HepG2 (cell line): ENCODE results near the gene CKM. TPM values are rescaled to one million over a fixed set of nuclear protein-coding genes. Genes with fewer than 3 reads are reported as not detected.

Experiments
- CREB1 ChIP-seq, 2 experiments: fragments of 450-650 bp in 1 of 2; IDR thresholded peaks; 2 replicates each; pipeline ENCODE4 v1.6.1; 2016 to 2017; ENCODE audit warnings: control low read depth in 1 of 2, mild to moderate bottlenecking in 1 of 2, missing compliant biosample characterization in 1 of 2, missing genetic modification characterization in 1 of 2
- FOSL1 ChIP-seq: sonication (generic); formaldehyde crosslinking; IDR thresholded peaks from 2 replicates; pipeline ENCODE4 v1.9.0; 2021; ENCODE audit warnings: missing genetic modification reagents, borderline replicate concordance
- FOXA3 ChIP-seq: IDR thresholded peaks from 2 replicates; pipeline ENCODE4 v1.6.1; 2016; ENCODE audit warnings: missing genetic modification reagents, missing compliant biosample characterization
- GABPA ChIP-seq, 2 experiments: IDR thresholded peaks; 2 replicates each; pipeline ENCODE4 v1.6.1; 2011 to 2016; ENCODE audit warnings: low read depth in 2 of 2, low read length in 1 of 2, missing biosample characterization in 1 of 2, missing genetic modification characterization in 1 of 2
- JUND ChIP-seq: sonication (generic); formaldehyde crosslinking; IDR thresholded peaks from 2 replicates; pipeline ENCODE4 v1.8.0; 2022; ENCODE audit warnings: mild to moderate bottlenecking, missing genetic modification reagents
- LRRFIP1 ChIP-seq: sonication (generic); formaldehyde crosslinking; conservative IDR thresholded peaks from 2 replicates; pipeline ENCODE4 v1.4.0; 2020; ENCODE audit warnings: missing genetic modification reagents
- NPAS2 ChIP-seq: sonication (generic); formaldehyde crosslinking; IDR thresholded peaks from 2 replicates; pipeline ENCODE4 v1.8.0; 2022; ENCODE audit warnings: mild to moderate bottlenecking, missing genetic modification reagents, borderline replicate concordance
- SUZ12 ChIP-seq: fragments of 150-350 bp; IDR thresholded peaks from 2 replicates; pipeline ENCODE4 v1.6.1; 2014; ENCODE audit warnings: low read depth, low read length
- THAP11 ChIP-seq: IDR thresholded peaks from 2 replicates; pipeline ENCODE4 v1.6.1; 2016; ENCODE audit warnings: missing biosample characterization, missing genetic modification reagents
- ZFX ChIP-seq: sonication (generic); formaldehyde crosslinking; IDR thresholded peaks from 2 replicates; pipeline ENCODE4 v1.4.0; 2020; ENCODE audit warnings: mild to moderate bottlenecking, low read depth, missing genetic modification reagents, moderate library complexity
- ZGPAT ChIP-seq: IDR thresholded peaks from 2 replicates; pipeline ENCODE4 v1.6.1; 2016; ENCODE audit warnings: mild to moderate bottlenecking
- ZIK1 ChIP-seq: sonication (generic); formaldehyde crosslinking; IDR thresholded peaks from 2 replicates; pipeline ENCODE4 v1.5.0; 2020; ENCODE audit warnings: mild to moderate bottlenecking, low read depth, missing genetic modification reagents, borderline replicate concordance
- ZNF274 ChIP-seq: sonication (generic); formaldehyde crosslinking; IDR thresholded peaks from 2 replicates; pipeline ENCODE4 v1.5.1; 2020; ENCODE audit warnings: mild to moderate bottlenecking, missing genetic modification reagents
- ZNF766 ChIP-seq: sonication (generic); formaldehyde crosslinking; IDR thresholded peaks from 2 replicates; pipeline ENCODE4 v1.5.0; 2020; ENCODE audit warnings: missing genetic modification reagents, borderline replicate concordance
- ZSCAN20 ChIP-seq: sonication (generic); formaldehyde crosslinking; IDR thresholded peaks from 2 replicates; pipeline ENCODE4 v1.4.0; 2020; ENCODE audit warnings: missing genetic modification reagents, mild to moderate bottlenecking, borderline replicate concordance
- ZZZ3 ChIP-seq: sonication (generic); formaldehyde crosslinking; IDR thresholded peaks from 2 replicates; pipeline ENCODE4 v1.4.0; 2020; ENCODE audit warnings: missing genetic modification reagents, mild to moderate bottlenecking, borderline replicate concordance
- polyA plus RNA-seq, 8 experiments: library from polyadenylated mRNA; depleted of rRNA in 3 of 8; stranded (reverse) in 7 of 8; unstranded in 1 of 8; fragments of >200 nt; fragmentation: Illumina TruSeq in 4 of 8; extraction: Trizol in 4 of 8; gene quantifications; 2 replicates each; pipeline versions ENCODE4 v1.2.1 to v1.2.3, GENCODE V29; 2011 to 2016; ENCODE audit warnings: low read depth in 4 of 8, missing spikeins in 1 of 8, mixed read lengths in 1 of 8; ENCODE audit not compliant: insufficient read depth in 1 of 8
- total RNA-seq, 5 experiments: library from RNA; depleted of rRNA; stranded (reverse); fragments of >200 nt; fragmentation: Illumina TruSeq; extraction: Trizol; gene quantifications; 2 replicates each; pipeline ENCODE4 v1.2.3, GENCODE V29; 2016; ENCODE audit warnings: low read depth in 1 of 5
- TF ChIP-seq, protein P1 (sequence below): sonication (generic); formaldehyde crosslinking; IDR thresholded peaks from 2 replicates; pipeline ENCODE4 v1.8.1; 2023; ENCODE audit warnings: mild to moderate bottlenecking, moderate library complexity, missing genetic modification reagents
- TF ChIP-seq, protein P2 (sequence below): sonication (generic); formaldehyde crosslinking; conservative IDR thresholded peaks from 2 replicates; pipeline ENCODE4 v1.4.0; 2020; ENCODE audit warnings: missing genetic modification reagents

The CKM gene
- total and polyA plus RNA-seq, 2 of the 13 experiments (the other 11 are each of a cell fraction or from before 2014, with no cell fraction given), result 0.54 to 0.80 TPM

GRCh38 chr19:45311621-45312020 lies 11.1 kb downstream of the CKM start (continued):
- no peak for TF ChIP-seq LRRFIP1
- peak; percentile 64 for TF ChIP-seq CREB1 (IDR thresholded peaks at IDR 0.05)
- peak; percentile 63; the same call in 1 of the 2 replicates for TF ChIP-seq CREB1 (CRISPR knock-in tag; IDR thresholded peaks at IDR 0.05)
- no peak for TF ChIP-seq ZSCAN20 (CRISPR knock-in tag)
- no peak for TF ChIP-seq FOXA3 (CRISPR knock-in tag)
- peak; percentile 31; the same call in 1 of the 2 replicates for TF ChIP-seq ZGPAT (CRISPR knock-in tag)
- no peak for TF ChIP-seq ZNF766 (CRISPR knock-in tag)
- no peak for TF ChIP-seq ZIK1
- peak; percentile 44; the same call in 1 of the 2 replicates for TF ChIP-seq THAP11 (CRISPR knock-in tag)
- no peak for TF ChIP-seq FOSL1 (CRISPR knock-in tag)
- peak; percentile 48 for TF ChIP-seq GABPA (IDR thresholded peaks at IDR 0.05; ENCODE audit: low read depth, low read length)
- peak; percentile 81 for TF ChIP-seq GABPA (CRISPR knock-in tag; IDR thresholded peaks at IDR 0.05; ENCODE audit: low read depth)
- no peak for TF ChIP-seq SUZ12
- TF ChIP-seq JUND (CRISPR knock-in tag), result no peak
- TF ChIP-seq, protein P1, sequence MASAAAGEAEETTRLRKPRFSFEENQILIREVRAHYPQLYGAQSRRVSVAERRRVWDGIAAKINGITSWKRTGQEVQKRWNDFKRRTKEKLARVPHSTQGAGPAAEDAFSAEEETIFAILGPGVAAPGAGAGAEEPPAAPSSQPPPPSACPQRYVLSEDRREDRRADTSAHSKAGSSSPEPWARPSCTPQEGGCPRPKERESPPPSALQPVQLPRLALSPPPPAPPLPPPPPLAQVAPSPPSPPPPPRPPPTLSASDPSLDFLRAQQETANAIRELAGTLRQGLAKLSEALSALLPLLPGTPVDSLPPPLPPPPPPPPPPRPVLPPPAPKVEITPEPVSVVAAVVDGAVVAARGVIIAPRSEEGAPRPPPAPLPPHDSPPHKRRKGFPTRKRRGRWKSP (CRISPR knock-in tag), result no peak
- TF ChIP-seq ZNF274 (CRISPR knock-in tag), result no peak
- TF ChIP-seq ZZZ3 (CRISPR knock-in tag), result no peak
- TF ChIP-seq, protein P2, sequence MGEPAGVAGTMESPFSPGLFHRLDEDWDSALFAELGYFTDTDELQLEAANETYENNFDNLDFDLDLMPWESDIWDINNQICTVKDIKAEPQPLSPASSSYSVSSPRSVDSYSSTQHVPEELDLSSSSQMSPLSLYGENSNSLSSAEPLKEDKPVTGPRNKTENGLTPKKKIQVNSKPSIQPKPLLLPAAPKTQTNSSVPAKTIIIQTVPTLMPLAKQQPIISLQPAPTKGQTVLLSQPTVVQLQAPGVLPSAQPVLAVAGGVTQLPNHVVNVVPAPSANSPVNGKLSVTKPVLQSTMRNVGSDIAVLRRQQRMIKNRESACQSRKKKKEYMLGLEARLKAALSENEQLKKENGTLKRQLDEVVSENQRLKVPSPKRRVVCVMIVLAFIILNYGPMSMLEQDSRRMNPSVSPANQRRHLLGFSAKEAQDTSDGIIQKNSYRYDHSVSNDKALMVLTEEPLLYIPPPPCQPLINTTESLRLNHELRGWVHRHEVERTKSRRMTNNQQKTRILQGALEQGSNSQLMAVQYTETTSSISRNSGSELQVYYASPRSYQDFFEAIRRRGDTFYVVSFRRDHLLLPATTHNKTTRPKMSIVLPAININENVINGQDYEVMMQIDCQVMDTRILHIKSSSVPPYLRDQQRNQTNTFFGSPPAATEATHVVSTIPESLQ (CRISPR knock-in tag), result no peak
- TF ChIP-seq ZFX (CRISPR knock-in tag), result peak; percentile 47
- no peak for TF ChIP-seq NPAS2 (CRISPR knock-in tag)
- TF ChIP-seq, all 625 proteins: peak for 16
